IMR-90 (cell line): Measurements from ENCODE around the gene ZFP92.

Source experiments
- BHLHE40 ChIP-seq: fragments of 150-350 bp; IDR thresholded peaks from 2 replicates; pipeline ENCODE4 v1.6.1; 2016; ENCODE audit warnings: mild to moderate bottlenecking, low read depth, low read length
- CEBPB ChIP-seq: IDR thresholded peaks from 2 replicates; pipeline ENCODE4 v1.6.1; 2012; ENCODE audit warnings: low read depth, low read length, improper control_type of control experiment
- MXI1 ChIP-seq: IDR thresholded peaks from 2 replicates; pipeline ENCODE4 v1.6.1; 2012; ENCODE audit warnings: low read depth, mild to moderate bottlenecking, low read length, moderate library complexity, borderline replicate concordance
- NFE2L2 ChIP-seq: fragments of 150-350 bp; IDR thresholded peaks from 2 replicates; pipeline ENCODE4 v1.6.1; 2016; ENCODE audit warnings: low read depth, mild to moderate bottlenecking, low read length
- POLR2A ChIP-seq: IDR thresholded peaks from 2 replicates; pipeline ENCODE4 v1.6.1; 2012; ENCODE audit warnings: mild to moderate bottlenecking, low read depth, low read length
- RAD21 ChIP-seq: IDR thresholded peaks from 2 replicates; pipeline ENCODE4 v1.6.1; 2012; ENCODE audit warnings: low read length, improper control_type of control experiment
- TF ChIP-seq, protein P1 (sequence below): conservative IDR thresholded peaks from 2 replicates; pipeline ENCODE4 v1.5.1; 2012; ENCODE audit warnings: mild to moderate bottlenecking, low read depth, low read length, improper control_type of control experiment
- TF ChIP-seq, protein P2 (sequence below): fragments of 150-350 bp; IDR thresholded peaks from 2 replicates; pipeline ENCODE4 v1.6.1; 2016; ENCODE audit warnings: low read depth, mild to moderate bottlenecking, low read length, moderate library complexity, borderline replicate concordance
- TF ChIP-seq, protein P3 (sequence below): fragments of 150-350 bp; IDR thresholded peaks from 2 replicates; pipeline ENCODE4 v1.6.1; 2017; ENCODE audit warnings: mild to moderate bottlenecking, antibody characterized with exemption, low read length, low read depth

DNA sequence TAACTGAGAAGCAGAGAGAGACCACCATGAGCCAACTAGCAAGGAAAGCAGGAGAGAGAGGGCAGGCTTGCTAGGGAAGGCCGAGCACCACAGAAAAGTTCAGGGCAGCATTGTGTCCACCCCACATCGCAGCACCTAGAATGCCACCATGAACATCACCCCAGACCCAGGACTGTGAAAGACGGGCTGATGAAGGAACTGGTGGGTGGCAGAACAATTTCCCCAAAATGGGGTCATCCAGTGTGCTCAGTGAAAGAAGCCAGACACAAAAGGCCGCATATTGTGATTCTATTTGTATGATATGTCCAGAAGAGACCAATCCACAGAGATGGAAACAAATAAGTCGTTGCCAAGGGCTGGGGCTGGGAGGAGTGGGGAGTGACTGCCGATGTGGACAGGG, 26.9 kb upstream of the ZFP92 start:
- TF ChIP-seq, protein P1, sequence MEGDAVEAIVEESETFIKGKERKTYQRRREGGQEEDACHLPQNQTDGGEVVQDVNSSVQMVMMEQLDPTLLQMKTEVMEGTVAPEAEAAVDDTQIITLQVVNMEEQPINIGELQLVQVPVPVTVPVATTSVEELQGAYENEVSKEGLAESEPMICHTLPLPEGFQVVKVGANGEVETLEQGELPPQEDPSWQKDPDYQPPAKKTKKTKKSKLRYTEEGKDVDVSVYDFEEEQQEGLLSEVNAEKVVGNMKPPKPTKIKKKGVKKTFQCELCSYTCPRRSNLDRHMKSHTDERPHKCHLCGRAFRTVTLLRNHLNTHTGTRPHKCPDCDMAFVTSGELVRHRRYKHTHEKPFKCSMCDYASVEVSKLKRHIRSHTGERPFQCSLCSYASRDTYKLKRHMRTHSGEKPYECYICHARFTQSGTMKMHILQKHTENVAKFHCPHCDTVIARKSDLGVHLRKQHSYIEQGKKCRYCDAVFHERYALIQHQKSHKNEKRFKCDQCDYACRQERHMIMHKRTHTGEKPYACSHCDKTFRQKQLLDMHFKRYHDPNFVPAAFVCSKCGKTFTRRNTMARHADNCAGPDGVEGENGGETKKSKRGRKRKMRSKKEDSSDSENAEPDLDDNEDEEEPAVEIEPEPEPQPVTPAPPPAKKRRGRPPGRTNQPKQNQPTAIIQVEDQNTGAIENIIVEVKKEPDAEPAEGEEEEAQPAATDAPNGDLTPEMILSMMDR: no peak
- TF ChIP-seq BHLHE40 (no peak), CEBPB (no peak), RAD21 (no peak), POLR2A (no peak), MXI1 (no peak), NFE2L2 (no peak)
- TF ChIP-seq, protein P2, sequence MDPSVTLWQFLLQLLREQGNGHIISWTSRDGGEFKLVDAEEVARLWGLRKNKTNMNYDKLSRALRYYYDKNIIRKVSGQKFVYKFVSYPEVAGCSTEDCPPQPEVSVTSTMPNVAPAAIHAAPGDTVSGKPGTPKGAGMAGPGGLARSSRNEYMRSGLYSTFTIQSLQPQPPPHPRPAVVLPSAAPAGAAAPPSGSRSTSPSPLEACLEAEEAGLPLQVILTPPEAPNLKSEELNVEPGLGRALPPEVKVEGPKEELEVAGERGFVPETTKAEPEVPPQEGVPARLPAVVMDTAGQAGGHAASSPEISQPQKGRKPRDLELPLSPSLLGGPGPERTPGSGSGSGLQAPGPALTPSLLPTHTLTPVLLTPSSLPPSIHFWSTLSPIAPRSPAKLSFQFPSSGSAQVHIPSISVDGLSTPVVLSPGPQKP: no peak
- TF ChIP-seq, protein P3, sequence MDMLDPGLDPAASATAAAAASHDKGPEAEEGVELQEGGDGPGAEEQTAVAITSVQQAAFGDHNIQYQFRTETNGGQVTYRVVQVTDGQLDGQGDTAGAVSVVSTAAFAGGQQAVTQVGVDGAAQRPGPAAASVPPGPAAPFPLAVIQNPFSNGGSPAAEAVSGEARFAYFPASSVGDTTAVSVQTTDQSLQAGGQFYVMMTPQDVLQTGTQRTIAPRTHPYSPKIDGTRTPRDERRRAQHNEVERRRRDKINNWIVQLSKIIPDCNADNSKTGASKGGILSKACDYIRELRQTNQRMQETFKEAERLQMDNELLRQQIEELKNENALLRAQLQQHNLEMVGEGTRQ: no peak
